IPS-18c (cell line): Measurements from ENCODE around the gene TBC1D20.

Source experiments
- H3K4me3 ChIP-seq: 2 replicates; pipeline ENCODE4 v1.7.0; 2013; ENCODE audit warnings: low read depth, mild to moderate bottlenecking, low read length, moderate library complexity; ENCODE audit not compliant: insufficient read depth
- H3K9me3 ChIP-seq: one replicate; pipeline ENCODE4 v1.6.1; 2013; ENCODE audit warnings: mild to moderate bottlenecking, low read length, moderate library complexity; ENCODE audit not compliant: control insufficient read depth, insufficient read depth

TBC1D20 gene

DNA sequence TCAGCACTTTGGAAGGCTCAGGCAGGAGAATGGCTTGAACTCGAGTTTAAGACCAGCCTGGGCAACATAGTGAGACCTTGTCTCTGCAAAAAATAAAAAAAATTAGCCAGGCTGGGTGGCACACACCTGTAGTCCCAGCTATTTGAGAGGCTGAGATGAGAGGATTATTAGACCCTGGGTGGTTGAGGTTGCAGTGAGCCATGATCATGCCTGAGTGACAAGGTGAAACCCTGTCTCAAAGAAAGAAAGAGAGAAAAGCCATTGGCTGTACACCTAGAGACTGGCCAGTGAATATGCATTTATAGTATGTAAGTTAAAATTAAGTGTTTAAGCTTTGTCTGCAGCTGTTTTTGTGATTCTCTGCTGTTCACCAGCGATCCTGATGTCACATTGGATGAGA lies 48.2 kb downstream of the TBC1D20 start:
- no peak overlapping the region for H3K4me3 ChIP-seq

DNA sequence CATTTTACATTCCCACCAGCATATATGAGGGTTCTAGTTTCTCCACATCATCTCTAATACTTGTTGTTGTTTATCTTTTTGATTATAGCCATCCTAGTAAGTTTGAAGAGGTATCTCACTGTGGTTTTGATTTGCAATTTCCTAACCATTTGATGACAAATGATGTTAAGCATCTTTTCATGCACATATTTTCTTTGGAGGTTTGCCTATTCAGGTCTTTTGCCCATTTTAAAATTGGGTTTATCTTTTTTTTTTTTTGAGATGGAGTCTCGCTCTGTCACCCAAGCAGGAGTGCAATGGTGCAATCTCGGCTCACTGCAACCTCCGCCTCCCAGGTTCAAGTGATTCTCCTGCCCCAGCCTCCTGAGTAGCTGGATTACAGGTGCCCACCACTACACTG lies 50.3 kb downstream of the TBC1D20 start:
- no peaks in the 10 kb centered on the region for H3K9me3 ChIP-seq
- H3K4me3 ChIP-seq = no peak overlapping the region

More for the DNA sequence above, 48.2 kb downstream of the TBC1D20 start:
- no peaks in the 10 kb centered on the region for H3K9me3 ChIP-seq

DNA sequence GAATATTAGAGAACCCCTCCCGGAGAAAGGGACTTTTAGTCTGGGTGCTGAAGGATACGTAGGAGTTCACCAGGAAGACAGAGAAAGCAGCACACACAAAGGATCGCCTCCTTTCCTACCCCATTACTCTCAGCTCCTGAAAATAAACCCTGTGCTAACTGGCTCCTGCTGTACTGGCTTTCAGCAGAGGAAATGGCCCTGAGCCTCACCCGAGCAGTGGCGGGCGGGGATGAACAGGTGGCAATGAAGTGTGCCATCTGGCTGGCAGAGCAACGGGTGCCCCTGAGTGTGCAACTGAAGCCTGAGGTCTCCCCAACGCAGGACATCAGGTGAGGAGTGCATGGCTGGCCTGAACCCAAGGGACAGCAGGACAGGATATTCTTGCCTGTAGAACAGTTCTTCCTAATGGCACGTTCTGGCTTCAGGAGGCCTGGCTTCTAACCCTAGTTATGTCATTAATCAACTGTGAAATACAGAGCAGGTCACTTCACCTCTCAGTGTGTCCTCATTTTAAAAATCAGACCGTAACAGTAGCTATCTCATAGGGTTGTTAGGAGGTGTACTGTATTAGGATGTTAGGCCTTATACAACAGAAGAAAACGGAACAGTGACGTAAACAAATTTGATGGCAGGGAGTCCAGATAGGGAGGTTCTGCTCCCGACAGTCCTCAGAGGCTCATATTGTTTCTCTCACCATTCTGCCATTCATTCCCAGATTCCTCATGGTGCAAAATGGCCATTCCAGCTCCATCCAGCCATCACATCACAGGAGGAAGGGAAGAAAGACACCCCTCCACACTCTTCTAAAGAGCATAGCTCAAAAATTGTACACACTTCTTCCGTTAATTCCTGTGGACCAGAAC lies 52.4 kb downstream of the TBC1D20 start:
- no peaks in the 10 kb centered on the region for H3K9me3 ChIP-seq

DNA sequence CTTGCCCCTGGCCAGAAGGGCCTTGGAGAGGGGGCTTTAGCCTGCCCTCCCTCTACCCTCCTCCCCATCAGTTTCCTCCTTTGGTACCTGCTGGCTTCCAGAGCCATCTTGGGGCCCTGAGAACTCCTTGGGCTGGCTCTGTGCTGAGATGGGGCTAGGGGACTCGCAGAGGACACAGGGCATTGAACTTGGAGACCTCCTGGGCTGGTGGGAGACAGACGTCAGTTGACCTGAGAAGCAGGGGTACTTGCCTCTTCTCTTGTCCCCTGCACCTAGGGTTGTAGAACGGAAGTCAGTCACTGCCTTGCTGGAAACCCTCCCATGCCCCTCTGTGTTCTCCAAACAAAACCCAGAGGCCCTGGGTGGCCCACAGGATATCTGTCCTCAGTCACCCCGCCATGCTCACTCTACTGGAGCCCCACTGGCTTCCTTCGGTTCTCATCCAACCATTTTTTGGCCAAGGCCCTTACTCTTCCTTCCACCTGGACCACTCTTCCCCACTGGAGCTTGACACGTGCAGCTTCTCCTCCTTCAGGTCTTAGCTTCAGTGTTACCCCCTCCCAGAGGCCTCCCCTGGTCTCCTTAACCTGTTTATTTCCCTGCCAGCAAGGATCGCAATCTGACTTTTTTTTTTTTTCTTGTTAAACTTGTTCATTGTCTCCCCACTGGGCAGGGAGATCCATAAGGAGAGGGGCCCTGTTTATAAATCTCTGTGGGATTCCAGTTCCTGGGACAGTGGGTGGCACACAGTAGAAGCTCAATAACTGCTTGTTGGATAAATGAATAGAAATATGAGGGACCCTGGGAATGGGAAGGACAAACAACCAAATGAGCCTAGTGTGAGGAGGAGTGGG lies 53.3 kb downstream of the TBC1D20 start:
- Histone ChIP-seq H3K4me3 (peak overlapping the region; percentile 95), H3K9me3 (no peaks in the 10 kb centered on the region)

More for the DNA sequence above, 52.4 kb downstream of the TBC1D20 start:
- H3K4me3 ChIP-seq = no peak overlapping the region

DNA sequence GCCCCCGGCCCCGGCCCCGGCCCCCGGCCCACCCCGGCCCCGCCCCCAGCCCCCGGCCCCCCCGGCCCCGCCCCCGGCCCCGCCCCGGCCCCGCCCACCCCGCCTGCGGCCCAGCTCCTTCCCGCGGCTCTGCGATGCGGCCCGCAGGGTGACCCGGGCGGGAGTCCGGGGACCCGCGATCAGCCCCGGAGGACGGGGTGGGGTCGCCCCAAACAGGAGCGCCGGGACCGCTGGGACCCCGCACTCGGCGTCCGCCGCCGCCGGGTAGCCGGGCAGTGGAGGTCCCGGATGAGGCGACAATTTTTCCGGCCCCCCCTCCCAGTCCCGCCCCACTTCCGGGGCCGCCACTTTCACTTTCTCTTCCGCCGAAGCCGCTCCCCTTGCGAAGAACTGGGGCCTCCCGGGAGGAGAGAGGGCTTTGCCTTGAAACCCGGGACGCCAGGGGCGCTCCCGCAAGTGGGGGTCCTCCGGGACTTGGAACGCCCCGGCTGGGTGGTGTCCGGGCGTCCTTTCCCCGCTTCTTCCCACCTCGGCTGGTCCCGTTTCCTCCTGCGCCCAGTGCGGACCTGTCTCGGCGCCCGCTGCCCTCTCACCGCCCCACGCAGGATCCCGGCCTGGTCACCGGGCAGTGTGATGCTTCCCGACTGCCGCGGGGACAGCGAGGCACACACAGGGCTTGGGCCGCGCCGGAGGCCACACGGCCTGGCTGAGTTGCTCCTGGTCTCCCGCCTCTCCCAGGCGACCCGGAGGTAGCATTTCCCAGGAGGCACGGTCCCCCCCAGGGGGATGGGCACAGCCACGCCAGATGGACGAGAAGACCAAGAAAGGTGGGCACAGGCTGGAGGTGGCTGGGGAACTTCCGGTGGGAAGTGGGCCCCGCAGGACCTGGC lies 54.1 kb downstream of the TBC1D20 start, which contains the start of gene RBCK1:
TSS of gene RBCK1 (plus strand) at position 347 of the 890 bp plus-strand sequence. CDS start at position 806, 459 bp downstream.
- peak within 1 kb of the TSS; percentile 95 for H3K4me3 ChIP-seq

DNA sequence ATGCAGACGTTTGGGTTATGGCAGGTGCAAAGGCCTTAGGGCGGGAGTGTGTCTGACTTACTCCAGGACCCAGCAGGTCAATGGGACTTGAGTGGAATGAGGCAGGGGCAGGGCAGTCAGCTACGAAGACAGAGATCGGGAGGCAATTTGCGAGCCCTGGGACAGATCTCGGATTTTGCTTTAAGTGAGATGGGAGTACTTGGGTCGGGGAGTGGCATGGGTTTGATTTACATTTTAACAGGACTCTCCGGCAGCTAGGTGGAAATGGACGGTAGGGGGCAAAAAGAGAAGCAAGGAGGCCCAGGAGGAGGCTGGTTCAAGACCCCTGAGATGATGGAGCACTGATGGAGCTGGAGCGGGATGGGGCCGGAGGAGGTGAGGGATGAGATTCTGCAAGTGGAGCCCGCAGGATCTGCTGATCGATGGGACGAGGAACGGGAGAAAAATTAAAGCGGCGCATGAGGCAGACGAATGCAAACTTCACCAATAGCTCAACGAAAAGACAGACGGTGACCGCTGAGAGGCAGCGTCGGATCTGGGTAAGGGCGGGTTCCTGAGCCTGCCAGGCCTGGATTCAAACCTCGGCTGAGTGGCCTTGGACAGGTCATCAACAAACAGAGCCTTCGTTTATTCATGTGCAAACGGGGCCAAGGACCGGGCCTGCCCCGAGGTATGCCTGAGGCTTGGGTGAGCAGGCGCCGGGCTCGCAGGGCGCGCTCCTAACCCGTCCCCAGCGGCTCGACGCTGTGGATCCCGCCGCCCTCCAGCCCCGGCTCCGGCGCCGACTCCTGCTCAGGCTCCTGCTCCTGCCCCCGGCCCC lies 55.0 kb downstream of the TBC1D20 start:
- peak overlapping the region; percentile 68 for H3K4me3 ChIP-seq
- H3K9me3 ChIP-seq = peaks cover 4% of the 10 kb centered on the region

More for the DNA sequence above, 54.1 kb downstream of the TBC1D20 start, which contains the start of gene RBCK1:
- H3K9me3 ChIP-seq = peaks cover 4% of the 10 kb centered on the region

DNA sequence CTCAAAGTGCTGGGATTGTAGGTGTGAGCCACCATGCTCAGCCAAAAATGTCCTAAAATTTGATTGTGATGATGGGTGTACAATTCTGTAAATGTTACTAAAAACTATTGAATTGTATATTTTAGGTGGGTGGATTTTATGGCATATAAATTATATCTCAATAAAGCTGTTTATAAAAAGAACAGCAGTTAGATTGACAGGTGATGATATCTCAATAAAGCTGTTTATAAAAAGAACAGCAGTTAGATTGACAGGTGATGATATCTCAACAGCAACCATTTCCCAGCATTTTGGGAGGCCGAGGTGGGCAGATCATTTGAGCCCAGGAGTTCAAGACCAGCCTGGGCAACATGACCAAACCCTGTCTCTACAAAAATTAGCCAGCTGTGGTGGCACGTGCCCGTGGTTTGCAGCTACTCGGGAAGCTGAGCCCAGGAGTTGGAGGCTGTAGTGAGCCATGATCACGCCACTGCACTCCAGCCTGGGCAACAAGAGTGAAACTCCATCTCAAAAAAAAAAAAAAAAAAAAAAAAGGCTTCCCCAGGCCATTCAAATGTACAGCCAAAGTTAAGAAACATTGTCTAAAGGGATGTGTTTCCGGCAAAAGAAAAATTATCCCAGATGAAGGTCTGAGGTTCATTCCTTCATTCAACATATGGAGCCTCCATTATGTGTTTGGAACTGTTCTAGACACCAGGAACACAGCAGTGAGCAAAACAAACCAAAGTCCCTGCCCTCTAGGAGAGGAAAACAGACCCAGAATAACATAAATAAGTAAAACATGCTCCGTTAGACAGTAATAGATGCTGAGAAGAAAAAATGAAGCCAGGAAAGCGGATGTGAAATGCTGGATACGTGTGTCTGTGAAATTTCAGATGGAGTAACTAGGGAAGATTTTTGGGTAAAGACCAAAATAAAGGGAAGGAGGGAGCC lies 55.9 kb downstream of the TBC1D20 start:
- Histone ChIP-seq H3K4me3 (peak overlapping the region; percentile 68; the same call in 1 of the 2 replicates), H3K9me3 (peaks cover 4% of the 10 kb centered on the region)

DNA sequence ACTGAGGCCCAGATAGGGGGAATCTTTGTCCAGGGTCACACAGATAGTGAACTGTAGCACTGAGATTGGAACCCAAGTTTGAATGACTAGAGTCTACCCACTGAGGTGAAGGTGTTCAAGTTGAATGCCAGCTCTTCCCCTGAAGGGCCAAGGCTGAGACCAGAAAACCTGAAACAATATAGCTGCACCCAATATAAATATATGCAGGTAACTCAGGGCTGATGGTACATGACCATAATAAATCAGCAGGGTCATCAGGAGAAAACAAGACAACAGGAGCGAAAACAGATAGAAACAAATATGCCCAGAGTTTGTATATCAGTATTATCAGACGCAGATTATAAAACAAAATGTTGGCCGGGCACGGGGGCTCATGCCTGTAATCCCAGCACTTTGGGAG lies 58.2 kb downstream of the TBC1D20 start:
- H3K9me3 ChIP-seq = peaks cover 4% of the 10 kb centered on the region
- no peak overlapping the region for H3K4me3 ChIP-seq

DNA sequence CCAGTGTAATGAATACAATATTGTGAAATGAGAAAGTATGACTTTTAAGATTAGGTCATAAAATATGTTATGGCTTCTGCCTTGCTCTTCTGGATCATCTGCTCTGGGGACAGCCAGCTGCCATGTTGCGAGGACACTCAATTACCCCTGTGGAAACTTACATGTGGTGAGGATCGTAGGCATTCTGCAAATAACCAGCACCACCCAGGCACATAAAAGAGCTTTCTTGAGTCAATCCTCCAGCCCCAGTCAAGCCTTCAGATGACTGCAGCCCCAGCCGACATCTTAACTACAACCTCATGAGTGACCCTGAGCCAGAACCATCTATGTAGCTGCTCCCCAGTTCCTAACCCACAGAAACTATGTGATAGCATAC lies 58.8 kb downstream of the TBC1D20 start:
- no peak overlapping the region for H3K4me3 ChIP-seq
- peaks cover 4% of the 10 kb centered on the region for H3K9me3 ChIP-seq

DNA sequence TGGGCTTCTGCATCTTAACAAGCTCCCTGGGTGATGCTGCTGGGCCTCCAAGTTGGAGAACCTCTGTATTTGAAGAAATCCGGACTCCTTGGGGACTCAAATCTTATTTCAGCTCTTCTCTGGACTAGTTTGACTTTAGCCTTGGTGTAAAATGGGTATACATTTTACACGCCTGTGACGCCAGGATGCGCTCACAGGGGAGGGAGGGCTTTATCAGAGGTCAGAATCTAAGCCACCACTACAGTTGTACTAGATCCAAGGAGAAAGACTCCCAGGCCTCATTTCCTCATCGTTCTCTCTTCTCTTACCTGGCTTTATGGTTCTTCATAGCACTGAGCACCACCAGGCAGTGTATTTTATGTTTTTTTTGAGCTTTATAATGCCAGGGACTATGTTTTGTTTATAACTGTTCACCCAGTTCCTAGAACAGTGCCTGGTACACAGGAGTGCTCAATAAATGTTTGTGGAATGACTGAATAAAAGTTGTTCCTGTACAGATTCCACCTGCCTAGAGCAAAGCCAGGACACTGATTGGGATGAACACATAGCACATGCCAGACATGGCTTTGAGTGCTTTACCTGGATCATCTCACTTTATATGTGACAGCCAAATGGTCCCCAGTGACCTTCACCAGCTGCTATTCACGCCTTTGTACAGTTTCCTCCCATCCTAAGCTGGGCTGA lies 59.3 kb downstream of the TBC1D20 start:
- H3K4me3 ChIP-seq = no peak overlapping the region

DNA sequence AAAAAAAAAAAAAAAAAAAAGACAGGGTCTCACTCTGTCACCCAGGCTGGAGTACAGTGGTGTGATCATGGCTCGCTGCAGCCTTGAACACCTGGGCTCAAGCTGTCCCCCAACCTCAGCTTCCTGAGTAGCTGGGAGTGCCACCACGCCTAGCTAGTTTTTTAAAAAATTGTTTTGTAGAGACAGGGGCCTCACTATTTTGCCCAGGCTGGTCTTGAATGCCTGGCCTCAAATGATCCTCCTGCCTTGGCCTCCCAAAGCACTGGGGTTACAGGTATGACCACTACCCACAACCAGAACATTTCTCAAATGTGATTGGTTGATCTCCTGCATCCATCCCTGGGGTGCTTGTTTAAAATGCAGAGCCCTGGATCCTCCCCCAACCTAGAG lies 59.8 kb downstream of the TBC1D20 start:
- Histone ChIP-seq H3K9me3 (peaks cover 4% of the 10 kb centered on the region), H3K4me3 (no peak overlapping the region)

More for the DNA sequence above, 59.3 kb downstream of the TBC1D20 start:
- peaks cover 4% of the 10 kb centered on the region for H3K9me3 ChIP-seq

DNA sequence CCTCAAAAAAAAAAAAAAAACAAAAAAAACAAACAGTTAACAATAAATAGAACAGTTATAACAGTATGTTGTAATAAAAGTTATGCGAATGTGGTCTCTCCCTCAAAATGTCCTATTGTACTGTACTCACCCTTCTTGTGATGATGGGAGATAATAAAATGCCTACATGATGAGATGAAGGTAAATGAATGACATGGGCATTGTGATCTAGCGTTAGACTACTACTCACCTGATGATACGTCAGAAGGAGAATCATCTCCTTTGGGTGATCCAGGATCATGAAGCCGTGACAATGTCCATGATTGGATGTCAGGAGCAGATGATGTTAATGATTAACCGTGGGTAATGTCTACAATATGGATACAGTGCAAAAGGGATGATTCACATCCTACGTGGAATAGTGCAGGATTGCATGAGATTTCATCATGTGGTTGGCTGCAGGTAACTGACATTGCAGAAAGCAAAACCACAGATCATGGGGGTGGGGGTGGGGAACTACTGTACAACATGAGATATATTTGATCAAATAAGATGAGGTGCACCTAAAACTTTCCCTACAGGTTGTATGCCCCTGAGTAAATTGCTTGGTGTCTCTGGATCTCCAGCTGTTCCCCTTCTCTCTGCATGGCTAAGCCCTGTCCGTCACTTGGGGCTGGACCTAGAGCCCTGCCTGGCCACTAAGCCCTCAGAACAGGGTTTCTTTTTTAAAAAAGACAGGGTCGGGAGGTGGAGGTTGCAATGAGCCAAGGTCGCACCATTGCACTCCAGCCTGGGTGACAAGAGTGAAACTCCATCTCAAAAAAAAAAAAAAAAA lies 60.4 kb downstream of the TBC1D20 start:
- Histone ChIP-seq H3K9me3 (peaks cover 4% of the 10 kb centered on the region), H3K4me3 (no peak overlapping the region)

DNA sequence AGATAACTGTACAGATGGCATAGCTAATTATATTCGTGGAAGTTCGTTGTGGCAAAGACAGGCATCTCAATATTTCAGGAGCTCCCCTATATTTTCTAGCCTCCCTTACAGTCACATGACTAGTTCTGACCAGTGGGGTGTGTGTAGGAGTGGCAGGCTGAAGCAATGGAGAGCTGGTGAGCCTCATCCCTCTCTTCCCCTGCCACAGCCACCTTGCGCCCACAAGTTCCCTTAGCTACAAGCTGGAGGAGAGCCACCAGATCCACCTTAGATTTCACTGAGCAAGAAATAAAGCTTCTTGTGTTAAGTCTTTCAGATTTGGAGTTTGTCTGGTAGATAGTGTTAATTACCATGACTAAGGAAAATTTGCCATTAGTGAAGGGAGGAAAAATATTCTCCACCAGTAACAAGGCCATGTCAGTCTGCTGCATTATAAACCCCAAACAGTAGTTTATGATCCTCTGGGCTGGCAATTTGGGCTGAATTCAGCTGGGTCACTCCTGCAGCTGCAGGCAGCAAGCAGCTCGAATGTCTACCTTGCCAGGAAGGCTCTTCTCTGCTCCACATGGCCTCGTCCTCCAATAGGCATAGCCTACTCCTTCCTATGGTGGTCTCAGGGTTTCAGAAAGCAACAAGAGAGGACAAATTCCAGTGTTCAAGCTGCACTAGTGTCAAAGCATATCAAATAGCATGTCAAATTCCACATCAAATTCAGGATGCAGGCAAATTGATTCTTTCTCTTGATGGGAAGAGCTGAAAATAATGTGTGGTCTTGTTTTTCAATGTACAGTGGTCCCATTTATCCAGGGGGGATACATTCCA lies 61.7 kb downstream of the TBC1D20 start:
- Histone ChIP-seq H3K4me3 (no peak overlapping the region), H3K9me3 (peaks cover 4% of the 10 kb centered on the region)
